Liver (tissue), 9 donors: ENCODE measurements around the gene TMEM255B. TPM values are rescaled to one million over a fixed set of nuclear protein-coding genes. Genes with fewer than 3 reads are reported as not detected.

Experiments used
- DNase-seq: peaks from one replicate; pipeline ENCODE4 v3.0.0-alpha.2; 2017; ENCODE audit warnings: low spot score
- H3K27ac ChIP-seq, 2 donors: one replicate each; pipeline ENCODE4 v1.7.0; 2013; ENCODE audit warnings: inconsistent platforms in 2 of 2, low read length in 2 of 2, control low read depth in 1 of 2, low read depth in 1 of 2, mild to moderate bottlenecking in 1 of 2
- H3K27me3 ChIP-seq, 4 donors: one replicate each; pipeline versions ENCODE4 v1.6.1 to v1.7.0; 2013; ENCODE audit warnings: low read length in 3 of 4, inconsistent platforms in 1 of 4, mild to moderate bottlenecking in 1 of 4, moderate library complexity in 1 of 4; ENCODE audit not compliant: control insufficient read depth in 4 of 4, insufficient read depth in 4 of 4
- H3K36me3 ChIP-seq, 4 donors: one replicate each; pipeline versions ENCODE4 v1.6.1 to v1.7.0; 2013; ENCODE audit warnings: low read length in 3 of 4, mild to moderate bottlenecking in 3 of 4, low read depth in 1 of 4, moderate library complexity in 1 of 4; ENCODE audit not compliant: control insufficient read depth in 4 of 4, insufficient read depth in 3 of 4
- H3K4me1 ChIP-seq, 4 donors: one replicate each; pipeline versions ENCODE4 v1.6.1 to v1.7.0; 2013; ENCODE audit warnings: low read length in 3 of 4, mild to moderate bottlenecking in 3 of 4, moderate library complexity in 1 of 4; ENCODE audit not compliant: control insufficient read depth in 4 of 4, insufficient read depth in 4 of 4
- H3K4me3 ChIP-seq, 3 donors: one replicate each; pipeline versions ENCODE4 v1.6.1 to v1.7.0; 2013; ENCODE audit warnings: low read length in 3 of 3, control low read depth in 1 of 3, low read depth in 1 of 3, mild to moderate bottlenecking in 1 of 3
- H3K9ac ChIP-seq, 2 donors: one replicate each; pipeline ENCODE4 v1.7.0; 2013; ENCODE audit warnings: low read length in 2 of 2, mild to moderate bottlenecking in 2 of 2, moderate library complexity in 2 of 2, control low read depth in 1 of 2, low read depth in 1 of 2
- H3K9me3 ChIP-seq, 4 donors: one replicate each; pipeline versions ENCODE4 v1.6.1 to v1.7.0; 2013; ENCODE audit warnings: low read length in 3 of 4; ENCODE audit not compliant: control insufficient read depth in 4 of 4
- ATF3 ChIP-seq: IDR thresholded peaks from 2 replicates; pipeline ENCODE4 v1.6.1; 2016; ENCODE audit warnings: antibody characterized with exemption
- CTCF ChIP-seq: fragments of 150-350 bp; IDR thresholded peaks from 2 replicates; pipeline ENCODE4 v1.5.1; 2017; ENCODE audit warnings: improper control_type of control experiment, low read depth, low read length; ENCODE audit not compliant: missing input control
- EGR1 ChIP-seq, 2 donors: IDR thresholded peaks; 2 replicates each; pipeline ENCODE4 v1.6.1; 2016 to 2018; ENCODE audit warnings: antibody characterized with exemption in 2 of 2, low read depth in 2 of 2
- FOXA1 ChIP-seq: IDR thresholded peaks from 2 replicates; pipeline ENCODE4 v1.6.1; 2016; ENCODE audit warnings: antibody characterized with exemption
- FOXA2 ChIP-seq: IDR thresholded peaks from 2 replicates; pipeline ENCODE4 v1.6.1; 2016; ENCODE audit warnings: antibody characterized with exemption
- GABPA ChIP-seq, 2 donors: IDR thresholded peaks in 1 of 2; conservative IDR thresholded peaks in 1 of 2; 2 replicates each; pipeline ENCODE4 v1.6.1; 2016; ENCODE audit warnings: antibody characterized with exemption in 2 of 2, mild to moderate bottlenecking in 1 of 2, moderate library complexity in 1 of 2
- HNF4A ChIP-seq, 2 donors: conservative IDR thresholded peaks; 2 replicates each; pipeline ENCODE4 v1.6.1; 2016; ENCODE audit warnings: antibody characterized with exemption in 2 of 2, mild to moderate bottlenecking in 2 of 2
- HNF4G ChIP-seq: IDR thresholded peaks from 2 replicates; pipeline ENCODE4 v1.6.1; 2016; ENCODE audit warnings: antibody characterized with exemption
- JUND ChIP-seq, 2 donors: IDR thresholded peaks; 2 replicates each; pipeline ENCODE4 v1.6.1; 2016; ENCODE audit warnings: antibody characterized with exemption in 2 of 2
- MAX ChIP-seq: IDR thresholded peaks from 2 replicates; pipeline ENCODE4 v1.6.1; 2016; ENCODE audit warnings: antibody characterized with exemption
- NR2F2 ChIP-seq: IDR thresholded peaks from 2 replicates; pipeline ENCODE4 v1.6.1; 2016; ENCODE audit warnings: antibody characterized with exemption
- RAD21 ChIP-seq, 2 donors: IDR thresholded peaks; 2 replicates each; pipeline ENCODE4 v1.6.1; 2016; ENCODE audit warnings: antibody characterized with exemption in 2 of 2, mild to moderate bottlenecking in 2 of 2
- REST ChIP-seq: IDR thresholded peaks from 2 replicates; pipeline ENCODE4 v1.6.1; 2016; ENCODE audit warnings: antibody characterized with exemption, mild to moderate bottlenecking
- RXRA ChIP-seq, 2 donors: IDR thresholded peaks; 2 replicates each; pipeline ENCODE4 v1.6.1; 2017 to 2018; ENCODE audit warnings: antibody characterized with exemption in 2 of 2, mild to moderate bottlenecking in 1 of 2
- SP1 ChIP-seq: IDR thresholded peaks from 2 replicates; pipeline ENCODE4 v1.6.1; 2018; ENCODE audit warnings: antibody characterized with exemption, mild to moderate bottlenecking
- TAF1 ChIP-seq: conservative IDR thresholded peaks from 2 replicates; pipeline ENCODE4 v1.6.1; 2016; ENCODE audit warnings: antibody characterized with exemption, mild to moderate bottlenecking
- YY1 ChIP-seq: IDR thresholded peaks from 2 replicates; pipeline ENCODE4 v1.6.1; 2016; ENCODE audit warnings: antibody characterized with exemption, mild to moderate bottlenecking
- ZBTB33 ChIP-seq: IDR thresholded peaks from 2 replicates; pipeline ENCODE4 v1.6.1; 2016; ENCODE audit warnings: antibody characterized with exemption
- WGBS: extraction: QIAGEN DNeasy Blood & Tissue Kit; methylation state at CpG from one replicate; pipeline ENCODE4 v1.1.7; 2013; 5-methylcytosine and 5-hydroxymethylcytosine counted together
- polyA plus RNA-seq, 2 donors: library from polyadenylated mRNA; stranded (reverse) in 1 of 2; unstranded in 1 of 2; fragments of 200-250 nt in 1 of 2; fragments of >200 nt in 1 of 2; fragmentation: Nextera tagmentation in 1 of 2; extraction: Ambion mirVana in 1 of 2; gene quantifications; one replicate each; pipeline versions ENCODE4 v1.2.1 to v1.2.3, GENCODE V29; 2013 to 2015
- total RNA-seq, 2 donors: library from RNA; depleted of rRNA; stranded (reverse); fragments of >200 nt; gene quantifications; one replicate each; pipeline ENCODE4 v1.2.3, GENCODE V29; 2014
- donor health status: healthy.
- donor health status: healthy.
- donor health status: healthy.
- donor health status: healthy.
- donor health status: healthy.

The TMEM255B gene
- total and polyA plus RNA-seq, 4 donors: 0.37 to 8.6 (median 3.5) TPM

- no peak for DNase-seq
- no peaks in the 10 kb centered on the region for H3K36me3 ChIP-seq
- H3K27ac ChIP-seq: peak overlapping the region; percentile 58 to 91
- H3K9me3 ChIP-seq: no peaks in the 10 kb centered on the region
- no peak overlapping the region for H3K9ac ChIP-seq
- no peak overlapping the region for H3K4me3 ChIP-seq
- H3K4me1 ChIP-seq: peaks cover 5 to 30% (median 9%) of the 10 kb centered on the region in 4 donors
- WGBS: 43% methylated on average over 13 of the region's 13 CpGs
- TF ChIP-seq HNF4G: no peak
- TF ChIP-seq YY1: peak; percentile 22
- TF ChIP-seq CTCF: no peak
- TF ChIP-seq SP1: no peak
- TF ChIP-seq GABPA (IDR thresholded peaks at IDR 0.05 in 1 of 2, conservative IDR thresholded peaks at IDR 0.05 in 1 of 2): no peak
- TF ChIP-seq NR2F2: no peak
- no peak for TF ChIP-seq RAD21 (IDR thresholded peaks at IDR 0.05)
- peak; percentile 93 for TF ChIP-seq FOXA2
- TF ChIP-seq ZBTB33: no peak
- peak in 1 of 2 donors; percentile 97 for TF ChIP-seq RXRA (IDR thresholded peaks at IDR 0.05)
- no peak for TF ChIP-seq TAF1
- no peak for TF ChIP-seq ATF3
- TF ChIP-seq FOXA1: peak; percentile 82
- peak in 1 of 2 donors; percentile 96 for TF ChIP-seq HNF4A (conservative IDR thresholded peaks at IDR 0.05)
- peak; percentile 48 for TF ChIP-seq REST
- peak in 1 of 2 donors; percentile 57 for TF ChIP-seq EGR1 (IDR thresholded peaks at IDR 0.05; ENCODE audit: low read depth in 2 of 2)
- peak in 1 of 2 donors; percentile 72 for TF ChIP-seq JUND (IDR thresholded peaks at IDR 0.05)
- TF ChIP-seq MAX: peak; percentile 0
- no peaks in the 10 kb centered on the region for H3K27me3 ChIP-seq
These were observed 86.0 kb downstream of the TMEM255B start for GRCh38 chr13:113845055-113845454.
